CD4-positive, alpha-beta T cell treated with Interleukin-17A for 4 hours (primary cell): ENCODE data around the gene OCRL.

Source experiments
- DNase-seq: peaks from one replicate; pipeline ENCODE4 v3.0.0-alpha.2; 2020; ENCODE audit warnings: mixed read lengths

OCRL gene

DNA sequence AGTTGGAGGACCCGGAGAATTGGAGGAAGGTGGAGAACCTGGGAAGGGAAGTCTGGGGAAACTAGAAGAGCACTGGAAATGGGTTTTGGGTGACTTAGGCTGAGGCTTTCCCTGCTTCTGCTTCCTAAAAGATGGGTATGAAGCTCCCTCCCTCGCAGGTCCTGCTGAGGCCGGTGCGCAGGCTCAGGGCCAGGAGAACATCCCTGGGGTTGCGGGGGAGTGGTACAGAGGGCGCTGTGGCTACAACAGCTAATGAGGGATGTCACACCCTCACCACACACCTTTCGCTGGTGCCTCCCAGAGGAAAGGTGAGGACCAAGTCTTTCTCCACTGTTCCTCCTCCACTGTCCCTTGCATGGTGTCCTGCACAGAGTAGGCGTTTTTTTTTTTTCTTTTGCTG lies 98.9 kb downstream of the OCRL start:
- DNase-seq, result no peak

DNA sequence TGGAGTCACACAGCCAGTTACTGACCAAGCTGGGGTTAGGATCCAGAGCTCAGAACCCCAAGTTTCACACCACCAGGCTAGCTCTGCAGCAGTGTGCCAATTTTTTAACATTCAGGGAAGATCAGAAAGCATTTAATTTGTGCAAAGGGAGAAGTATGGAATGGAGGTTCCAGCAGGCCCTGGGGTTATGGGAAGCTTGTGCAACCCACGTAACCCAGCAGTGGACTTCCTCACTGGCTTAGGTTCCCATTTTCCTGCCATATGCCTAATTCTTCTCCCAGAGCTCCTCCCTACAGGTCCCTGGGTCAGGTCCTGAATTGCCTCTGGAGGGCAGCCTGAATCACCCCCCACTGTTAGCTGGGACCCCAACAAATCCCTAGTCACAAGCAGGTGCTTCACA lies 100.7 kb downstream of the OCRL start:
- DNase-seq, result no peak

DNA sequence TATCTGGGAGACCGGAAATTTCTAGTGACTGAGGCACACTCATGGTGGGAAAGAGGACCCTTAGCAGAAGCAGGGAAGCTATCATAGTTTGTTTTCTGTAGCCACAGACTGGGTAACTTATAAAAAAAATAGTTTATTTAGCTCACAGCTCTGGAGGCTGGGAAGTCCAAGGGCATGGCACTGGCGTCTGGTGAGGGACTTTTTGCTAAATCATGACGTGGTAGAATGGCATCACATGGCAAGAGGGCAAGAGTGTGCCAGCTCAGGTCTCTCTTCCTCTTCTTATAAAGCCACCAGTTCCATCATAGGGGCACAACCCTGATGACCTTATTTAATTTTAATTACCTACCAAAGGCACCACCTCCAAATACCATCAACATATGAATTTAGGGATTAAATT lies 101.4 kb downstream of the OCRL start:
- DNase-seq, result no peak

DNA sequence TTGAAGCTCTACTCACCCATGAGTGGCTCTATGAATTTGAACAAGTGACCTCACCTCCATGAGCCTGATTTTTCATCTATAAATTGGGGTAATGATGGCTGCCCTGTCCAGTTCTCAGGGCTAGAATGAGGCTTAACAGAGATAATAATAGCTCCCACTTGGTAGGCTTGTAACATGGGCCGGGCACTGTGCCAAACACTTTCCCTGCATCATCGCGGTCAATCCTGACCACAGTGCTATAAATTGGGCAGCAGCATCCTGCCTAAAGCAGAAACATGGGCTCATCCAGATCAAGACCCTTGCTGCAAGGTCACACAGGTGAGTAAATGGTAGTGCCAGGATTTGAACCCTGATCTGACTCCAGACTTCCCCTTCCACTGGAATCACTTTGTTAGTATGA lies 101.9 kb downstream of the OCRL start:
- DNase-seq, result no peak
